HG02884 (cell line): Measurements from ENCODE around the gene HOXC9.

Source experiments
- ATAC-seq: cut with Tn5 transposase; IDR thresholded peaks from one replicate; pipeline ENCODE4 v1.9.1; 2021; ENCODE audit warnings: mild to moderate bottlenecking, moderate library complexity; ENCODE audit not compliant: unreplicated experiment

Gene HOXC9

GRCh38 chr12:53986686-53987483, 13.1 kb upstream of the HOXC9 start:
- ATAC-seq = no peak

GRCh38 chr12:53987787-53988230, 12.2 kb upstream of the HOXC9 start:
- ATAC-seq = no peak

- no peak for ATAC-seq
These were observed 11.3 kb upstream of the HOXC9 start for GRCh38 chr12:53988541-53989226.

- no peak for ATAC-seq
These were observed 10.5 kb upstream of the HOXC9 start for GRCh38 chr12:53989227-53990113.

- ATAC-seq = no peak
These were observed 9.5 kb upstream of the HOXC9 start for GRCh38 chr12:53990311-53991076.

- ATAC-seq = no peak
These were observed 8.9 kb upstream of the HOXC9 start for GRCh38 chr12:53991077-53991460.

GRCh38 chr12:53992377-53992889, 7.5 kb upstream of the HOXC9 start:
- ATAC-seq = no peak

GRCh38 chr12:53993162-53994008, 6.6 kb upstream of the HOXC9 start:
- ATAC-seq = no peak

- no peak for ATAC-seq
These were observed 6.0 kb upstream of the HOXC9 start for GRCh38 chr12:53994009-53994263.

GRCh38 chr12:53994264-53995001, 5.5 kb upstream of the HOXC9 start:
- no peak for ATAC-seq

- no peak for ATAC-seq
These were observed 5.0 kb upstream of the HOXC9 start for GRCh38 chr12:53995002-53995377.

- ATAC-seq = no peak
These were observed 4.4 kb upstream of the HOXC9 start for GRCh38 chr12:53995378-53996239.

GRCh38 chr12:53996240-53997203, 3.4 kb upstream of the HOXC9 start:
- no peak for ATAC-seq

GRCh38 chr12:53997204-53998109, 2.5 kb upstream of the HOXC9 start:
- no peak for ATAC-seq

GRCh38 chr12:53998110-53998899, 1.7 kb upstream of the HOXC9 start:
- no peak for ATAC-seq
